Measurements from ENCODE around the gene FGF18.

GRCh38 chr5:171437286-171437821 is 17.9 kb downstream of the FGF18 start:
- TF ChIP-seq CTCF (IDR thresholded peaks at IDR 0.05; ENCODE audit: low read depth, low read length) (no peak), EZH2phosphoT487 (IDR thresholded peaks at IDR 0.05; ENCODE audit: low read depth) (no peak)
